ENCODE results near the gene NUB1.

Gene NUB1

DNA sequence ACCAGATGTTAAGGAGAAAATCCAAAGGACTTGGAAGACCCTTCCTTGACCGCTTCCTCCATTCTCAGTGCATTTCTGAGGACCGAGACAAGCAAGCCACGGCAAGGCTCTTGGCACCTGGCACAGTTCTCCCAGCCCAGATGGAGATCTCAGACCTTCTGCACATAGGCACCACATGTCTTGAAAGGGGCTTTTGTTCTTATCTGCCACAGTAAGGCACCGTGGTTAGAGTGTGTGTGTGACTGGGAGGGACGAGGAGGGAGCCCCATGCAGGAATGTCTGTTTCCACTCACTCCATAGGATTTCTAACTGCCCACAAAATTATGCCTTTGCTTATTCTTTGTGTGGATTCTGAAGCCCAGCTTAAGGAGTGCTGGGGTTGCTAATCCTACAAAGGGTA, 78.5 kb downstream of the NUB1 start:
- no peak overlapping the region for H3K4me3 ChIP-seq (ENCODE audit: low read depth, low read length)
- ChIA-PET CTCF (interaction anchor here (1.0 to 1.9 kb wide), 2 partner anchors 29 to 52 kb away, joined by 3 to 4 read pairs; no protein-coding TSS in a partner anchor), POLR2A (no interaction called here)
- TF ChIP-seq, protein P1, sequence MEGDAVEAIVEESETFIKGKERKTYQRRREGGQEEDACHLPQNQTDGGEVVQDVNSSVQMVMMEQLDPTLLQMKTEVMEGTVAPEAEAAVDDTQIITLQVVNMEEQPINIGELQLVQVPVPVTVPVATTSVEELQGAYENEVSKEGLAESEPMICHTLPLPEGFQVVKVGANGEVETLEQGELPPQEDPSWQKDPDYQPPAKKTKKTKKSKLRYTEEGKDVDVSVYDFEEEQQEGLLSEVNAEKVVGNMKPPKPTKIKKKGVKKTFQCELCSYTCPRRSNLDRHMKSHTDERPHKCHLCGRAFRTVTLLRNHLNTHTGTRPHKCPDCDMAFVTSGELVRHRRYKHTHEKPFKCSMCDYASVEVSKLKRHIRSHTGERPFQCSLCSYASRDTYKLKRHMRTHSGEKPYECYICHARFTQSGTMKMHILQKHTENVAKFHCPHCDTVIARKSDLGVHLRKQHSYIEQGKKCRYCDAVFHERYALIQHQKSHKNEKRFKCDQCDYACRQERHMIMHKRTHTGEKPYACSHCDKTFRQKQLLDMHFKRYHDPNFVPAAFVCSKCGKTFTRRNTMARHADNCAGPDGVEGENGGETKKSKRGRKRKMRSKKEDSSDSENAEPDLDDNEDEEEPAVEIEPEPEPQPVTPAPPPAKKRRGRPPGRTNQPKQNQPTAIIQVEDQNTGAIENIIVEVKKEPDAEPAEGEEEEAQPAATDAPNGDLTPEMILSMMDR (IDR thresholded peaks at IDR 0.05; ENCODE audit: insufficient read depth, low read length, missing control alignments): no peak
- no peak for DNase-seq (ENCODE audit: low read depth, low spot score)

DNA sequence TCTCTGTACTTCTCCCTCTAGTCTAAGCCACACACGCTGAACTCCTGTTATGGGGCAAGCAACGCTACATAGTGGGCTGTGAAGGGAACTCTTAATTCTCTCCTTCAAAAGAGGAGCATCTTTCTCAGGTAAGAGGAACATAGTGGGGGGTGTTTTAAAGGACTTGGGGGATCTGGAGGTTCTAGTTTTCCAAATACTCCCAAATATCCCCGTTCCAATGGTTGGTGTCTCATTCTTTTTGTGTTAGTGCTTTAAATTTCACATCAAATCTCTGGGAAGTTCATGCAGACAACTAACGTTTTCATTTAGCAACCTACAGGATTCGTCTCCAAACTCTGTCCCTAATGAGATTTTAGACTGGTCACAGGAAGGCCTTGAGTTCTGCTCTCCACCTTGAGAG, 80.6 kb downstream of the NUB1 start:
- CTCF ChIA-PET: interaction anchor here (1.4 to 1.7 kb wide), 3 partner anchors 27 to 107 kb away, joined by 4 to 5 read pairs (median 4); no protein-coding TSS in a partner anchor
- H3K4me3 ChIP-seq (ENCODE audit: low read depth, low read length): no peak overlapping the region
- no peak for DNase-seq (ENCODE audit: low read depth, low spot score)
- POLR2A ChIA-PET: no interaction called here
- TF ChIP-seq, protein P1 (IDR thresholded peaks at IDR 0.05; ENCODE audit: insufficient read depth, low read length, missing control alignments): no peak

DNA sequence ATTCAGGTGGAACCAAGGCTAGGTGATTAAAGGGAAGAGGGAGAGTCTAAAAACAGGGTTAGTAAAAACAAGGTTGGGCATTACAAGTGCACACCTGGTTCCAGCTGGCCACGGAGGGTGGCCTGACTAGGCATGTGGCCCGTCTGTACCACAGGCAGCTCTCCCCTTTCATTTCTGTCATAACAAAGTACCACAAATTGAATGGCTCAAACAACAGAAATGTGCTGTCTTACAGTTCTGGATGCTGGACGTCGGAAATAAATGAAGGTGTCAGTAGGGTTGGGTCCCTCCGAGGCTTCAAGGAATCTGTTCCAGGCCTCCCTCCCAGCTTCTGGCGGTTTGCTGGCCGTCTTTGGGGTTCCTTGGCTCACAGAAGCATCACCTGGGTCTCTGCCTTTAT, 81.6 kb downstream of the NUB1 start:
- H3K4me3 ChIP-seq (ENCODE audit: low read depth, low read length): no peak overlapping the region
- ChIA-PET POLR2A (no interaction called here), CTCF (interaction anchor here (1.4 to 1.7 kb wide), 3 partner anchors 26 to 108 kb away, joined by 4 to 5 read pairs (median 4); no protein-coding TSS in a partner anchor)
- TF ChIP-seq, protein P1 (IDR thresholded peaks at IDR 0.05; ENCODE audit: insufficient read depth, low read length, missing control alignments): no peak
- no peak for DNase-seq (ENCODE audit: low read depth, low spot score)

DNA sequence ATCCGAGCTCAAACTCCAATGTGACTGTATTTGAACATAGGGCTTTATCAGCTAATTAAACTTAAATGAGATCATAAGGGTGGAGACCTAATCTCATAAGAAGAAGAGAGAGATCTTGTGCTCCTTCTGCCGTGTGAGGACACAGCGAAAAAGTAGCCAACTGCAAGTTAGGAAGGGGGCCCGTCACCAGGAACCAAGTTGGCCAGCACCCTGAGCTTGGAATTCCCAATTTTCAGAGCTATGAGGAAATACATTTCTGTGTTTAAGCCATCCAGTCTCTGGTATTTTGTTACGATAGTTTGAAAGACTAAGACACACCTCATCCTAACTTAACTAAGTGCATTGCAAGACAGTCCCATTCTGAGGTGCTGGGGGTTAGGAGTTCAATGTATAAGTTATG, 82.3 kb downstream of the NUB1 start:
- POLR2A ChIA-PET: no interaction called here
- CTCF ChIA-PET: interaction anchor here (1.6 to 1.7 kb wide), 2 partner anchors 25 to 109 kb away, joined by 4 to 5 read pairs; no protein-coding TSS in a partner anchor
- no peak overlapping the region for H3K4me3 ChIP-seq (ENCODE audit: low read depth, low read length)
- DNase-seq (ENCODE audit: low read depth, low spot score): no peak
- TF ChIP-seq, protein P1 (IDR thresholded peaks at IDR 0.05; ENCODE audit: insufficient read depth, low read length, missing control alignments): no peak

DNA sequence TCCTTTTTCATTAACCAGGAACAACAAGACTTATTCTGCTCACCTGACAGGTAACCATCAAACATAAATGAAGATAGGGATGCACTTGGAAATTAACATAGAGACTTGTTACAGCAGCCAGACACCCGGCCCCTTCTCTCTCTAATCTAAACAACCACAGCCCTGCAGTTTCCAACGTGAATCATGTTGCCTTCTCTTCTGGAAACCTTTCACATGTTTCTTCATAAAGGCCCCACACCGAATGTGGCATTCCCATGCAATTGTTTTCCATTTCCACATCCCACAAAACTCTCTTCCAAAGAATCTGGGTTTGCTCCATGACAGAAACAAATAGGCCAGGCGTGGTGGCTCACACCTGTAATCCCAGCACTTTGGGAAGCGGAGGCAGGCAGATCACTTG, 83.2 kb downstream of the NUB1 start:
- TF ChIP-seq, protein P1 (IDR thresholded peaks at IDR 0.05; ENCODE audit: insufficient read depth, low read length, missing control alignments): no peak
- no peak for DNase-seq (ENCODE audit: low read depth, low spot score)
- ChIA-PET POLR2A (no interaction called here), CTCF (no interaction called here)
- H3K4me3 ChIP-seq (ENCODE audit: low read depth, low read length): no peak overlapping the region

DNA sequence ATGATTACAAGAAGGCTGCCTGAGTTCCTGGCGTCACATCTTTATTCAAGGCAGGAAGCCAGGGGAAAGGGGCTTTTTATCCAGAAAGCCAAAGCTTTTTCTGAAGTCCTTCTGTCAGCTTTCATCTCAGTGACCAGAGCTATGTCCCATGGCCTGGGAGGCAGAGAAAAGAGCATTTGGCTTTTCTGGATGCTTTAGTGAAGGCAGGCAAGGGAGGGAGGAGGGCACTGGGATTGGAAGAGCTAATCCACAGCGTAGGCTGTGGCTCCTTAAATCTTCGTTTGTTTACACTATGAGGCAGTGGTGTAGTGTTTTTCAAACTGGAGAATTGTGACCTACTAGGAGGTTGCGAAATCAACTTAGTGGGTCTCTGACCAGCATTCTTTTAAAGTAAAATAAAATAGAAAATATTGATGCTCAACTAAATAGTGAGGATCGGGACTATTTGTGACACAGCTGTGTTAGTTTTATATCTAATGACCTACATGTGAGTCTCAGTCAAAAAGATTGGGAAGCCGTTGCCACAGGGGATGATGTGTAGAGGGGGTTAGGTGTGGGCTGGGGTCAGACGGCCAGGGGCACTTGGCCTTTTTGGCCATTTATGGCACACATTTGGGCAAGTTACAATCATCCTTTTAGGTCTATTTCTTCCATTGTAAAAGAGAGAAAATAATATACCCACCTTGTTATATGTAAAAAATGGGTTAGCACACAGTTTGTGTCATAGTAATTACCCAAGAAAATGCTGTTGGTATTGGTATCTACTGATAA, 84.2 kb downstream of the NUB1 start:
- TF ChIP-seq, protein P1 (IDR thresholded peaks at IDR 0.05; ENCODE audit: insufficient read depth, low read length, missing control alignments): no peak
- DNase-seq (ENCODE audit: low read depth, low spot score): no peak
- ChIA-PET POLR2A (no interaction called here), CTCF (interaction anchor here (0.6 to 2.7 kb wide), 4 partner anchors 11 to 110 kb away, joined by 3 to 10 read pairs (median 4); no protein-coding TSS in a partner anchor)
- no peak overlapping the region for H3K4me3 ChIP-seq (ENCODE audit: low read depth, low read length)
